ENCODE results near the gene PIGK. TPM values are rescaled to one million over a fixed set of nuclear protein-coding genes. Genes with fewer than 3 reads are reported as not detected.

PIGK gene
- total RNA-seq, 1 experiment from 2014 or later = 22.9 TPM

DNA sequence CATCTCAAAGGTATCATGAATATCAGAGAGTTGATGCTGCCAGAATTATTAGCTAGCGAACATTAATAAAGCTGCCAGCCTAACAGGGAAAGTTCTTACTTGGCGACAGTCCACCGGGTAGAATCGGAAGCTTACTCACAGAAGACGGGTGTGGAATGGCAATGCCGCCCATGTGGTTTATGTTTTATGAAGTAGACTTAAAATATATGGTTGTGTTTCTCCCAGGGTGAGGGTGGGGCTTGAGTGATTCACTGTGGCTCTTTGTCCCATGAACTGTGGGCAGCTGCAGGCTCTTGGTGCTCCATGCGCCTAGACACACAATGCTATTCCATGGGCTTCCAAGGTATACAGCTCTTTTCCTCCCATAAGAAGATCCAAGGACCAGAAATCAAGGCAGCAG is 162.7 kb downstream of the PIGK start:
- Mint-ChIP-seq H3K4me3 (ENCODE audit: unreplicated experiment) (peak overlapping the region; percentile 14), H3K27me3 (ENCODE audit: insufficient read depth, unreplicated experiment) (no peaks in the 10 kb centered on the region), H3K9me3 (ENCODE audit: unreplicated experiment) (no peaks in the 10 kb centered on the region), H3K36me3 (ENCODE audit: insufficient read depth, unreplicated experiment) (no peaks in the 10 kb centered on the region), H3K27ac (ENCODE audit: low read depth, unreplicated experiment) (no peak overlapping the region), H3K4me1 (ENCODE audit: insufficient read depth, unreplicated experiment) (peaks cover 21% of the 10 kb centered on the region)
- ChIA-PET CTCF (interaction anchor here (0.9 kb wide), 1 partner anchor 902 kb away, joined by 3 read pairs; no protein-coding TSS in a partner anchor), POLR2A (interaction anchor here (0.6 to 1.5 kb wide), 6 partner anchors 9 to 329 kb away, joined by 3 to 5 read pairs (median 3); no protein-coding TSS in a partner anchor)
- TF ChIP-seq, protein P1, sequence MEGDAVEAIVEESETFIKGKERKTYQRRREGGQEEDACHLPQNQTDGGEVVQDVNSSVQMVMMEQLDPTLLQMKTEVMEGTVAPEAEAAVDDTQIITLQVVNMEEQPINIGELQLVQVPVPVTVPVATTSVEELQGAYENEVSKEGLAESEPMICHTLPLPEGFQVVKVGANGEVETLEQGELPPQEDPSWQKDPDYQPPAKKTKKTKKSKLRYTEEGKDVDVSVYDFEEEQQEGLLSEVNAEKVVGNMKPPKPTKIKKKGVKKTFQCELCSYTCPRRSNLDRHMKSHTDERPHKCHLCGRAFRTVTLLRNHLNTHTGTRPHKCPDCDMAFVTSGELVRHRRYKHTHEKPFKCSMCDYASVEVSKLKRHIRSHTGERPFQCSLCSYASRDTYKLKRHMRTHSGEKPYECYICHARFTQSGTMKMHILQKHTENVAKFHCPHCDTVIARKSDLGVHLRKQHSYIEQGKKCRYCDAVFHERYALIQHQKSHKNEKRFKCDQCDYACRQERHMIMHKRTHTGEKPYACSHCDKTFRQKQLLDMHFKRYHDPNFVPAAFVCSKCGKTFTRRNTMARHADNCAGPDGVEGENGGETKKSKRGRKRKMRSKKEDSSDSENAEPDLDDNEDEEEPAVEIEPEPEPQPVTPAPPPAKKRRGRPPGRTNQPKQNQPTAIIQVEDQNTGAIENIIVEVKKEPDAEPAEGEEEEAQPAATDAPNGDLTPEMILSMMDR (IDR thresholded peaks at IDR 0.05; ENCODE audit: unreplicated experiment) = no peak
- DNase-seq (ENCODE audit: unreplicated experiment) = peak; percentile 72
- no TSS peak for BruUV-seq (replicated peaks)
- intact Hi-C loops (cut with micrococcal nuclease) = no loop called here

DNA sequence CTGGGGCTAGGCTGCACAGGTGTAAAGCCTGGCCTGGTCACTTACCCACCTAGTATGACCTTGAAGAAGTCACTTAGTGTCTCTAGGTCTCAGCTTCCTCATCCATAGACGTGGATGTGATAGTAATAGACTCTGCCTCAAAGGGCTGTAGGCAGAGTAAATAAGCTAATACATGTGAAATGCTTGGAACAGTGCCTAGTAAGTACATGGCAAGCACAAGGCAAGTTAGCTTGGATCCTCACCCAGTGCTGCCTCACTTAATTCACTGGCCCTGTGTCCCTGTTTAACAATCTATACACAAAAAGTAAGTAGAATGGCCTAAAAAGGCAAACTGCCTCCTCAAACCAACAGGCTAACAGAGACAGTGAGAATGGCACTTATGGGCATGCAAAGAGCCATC is 167.8 kb downstream of the PIGK start:
- intact Hi-C loops (cut with micrococcal nuclease) = no loop called here
- H3K27ac Mint-ChIP-seq (ENCODE audit: low read depth, unreplicated experiment) = peak overlapping the region; percentile 63
- no peaks in the 10 kb centered on the region for H3K36me3 Mint-ChIP-seq (ENCODE audit: insufficient read depth, unreplicated experiment)
- no peaks in the 10 kb centered on the region for H3K9me3 Mint-ChIP-seq (ENCODE audit: unreplicated experiment)
- no peak overlapping the region for H3K4me3 Mint-ChIP-seq (ENCODE audit: unreplicated experiment)
- no peak for DNase-seq (ENCODE audit: unreplicated experiment)
- H3K27me3 Mint-ChIP-seq (ENCODE audit: insufficient read depth, unreplicated experiment) = no peaks in the 10 kb centered on the region
- POLR2A ChIA-PET = no interaction called here
- no TSS peak for BruUV-seq (replicated peaks)
- CTCF ChIA-PET = interaction anchor here (0.8 kb wide), 1 partner anchor 836 kb away, joined by 3 read pairs; no protein-coding TSS in a partner anchor
- TF ChIP-seq, protein P1 (IDR thresholded peaks at IDR 0.05; ENCODE audit: unreplicated experiment) = no peak
- peaks cover 20% of the 10 kb centered on the region for H3K4me1 Mint-ChIP-seq (ENCODE audit: insufficient read depth, unreplicated experiment)

DNA sequence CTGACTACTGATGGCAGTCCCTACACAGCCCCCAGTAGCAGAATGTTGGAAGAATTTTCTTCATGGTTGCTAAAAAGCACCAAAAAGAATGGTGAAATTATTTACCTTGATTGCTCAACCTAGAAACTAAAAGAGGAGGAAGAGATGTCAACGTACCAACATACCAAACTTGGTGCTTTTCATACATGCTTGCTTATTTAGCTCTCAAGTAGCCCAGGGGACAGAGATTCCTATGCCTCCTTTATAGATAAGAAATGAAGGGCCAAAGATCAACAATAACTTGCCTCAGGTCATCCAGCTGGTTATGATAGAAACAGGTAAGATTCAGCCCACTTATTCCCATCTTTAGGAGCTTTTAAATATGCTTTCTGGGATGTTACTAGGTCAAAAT is 170.6 kb downstream of the PIGK start:
- intact Hi-C loops (cut with micrococcal nuclease) = no loop called here
- H3K36me3 Mint-ChIP-seq (ENCODE audit: insufficient read depth, unreplicated experiment) = no peaks in the 10 kb centered on the region
- H3K4me1 Mint-ChIP-seq (ENCODE audit: insufficient read depth, unreplicated experiment) = peaks cover 18% of the 10 kb centered on the region
- BruUV-seq (replicated peaks) = no TSS peak
- H3K4me3 Mint-ChIP-seq (ENCODE audit: unreplicated experiment) = no peak overlapping the region
- no peak overlapping the region for H3K27ac Mint-ChIP-seq (ENCODE audit: low read depth, unreplicated experiment)
- TF ChIP-seq, protein P1 (IDR thresholded peaks at IDR 0.05; ENCODE audit: unreplicated experiment) = no peak
- ChIA-PET CTCF (interaction anchor here (0.6 kb wide), 1 partner anchor 1247 kb away, joined by 3 read pairs; no protein-coding TSS in a partner anchor), POLR2A (interaction anchor here (1.5 kb wide), 1 partner anchor 15 kb away, joined by 3 read pairs; no protein-coding TSS in a partner anchor)
- DNase-seq (ENCODE audit: unreplicated experiment) = no peak
- no peaks in the 10 kb centered on the region for H3K27me3 Mint-ChIP-seq (ENCODE audit: insufficient read depth, unreplicated experiment)
- no peaks in the 10 kb centered on the region for H3K9me3 Mint-ChIP-seq (ENCODE audit: unreplicated experiment)

DNA sequence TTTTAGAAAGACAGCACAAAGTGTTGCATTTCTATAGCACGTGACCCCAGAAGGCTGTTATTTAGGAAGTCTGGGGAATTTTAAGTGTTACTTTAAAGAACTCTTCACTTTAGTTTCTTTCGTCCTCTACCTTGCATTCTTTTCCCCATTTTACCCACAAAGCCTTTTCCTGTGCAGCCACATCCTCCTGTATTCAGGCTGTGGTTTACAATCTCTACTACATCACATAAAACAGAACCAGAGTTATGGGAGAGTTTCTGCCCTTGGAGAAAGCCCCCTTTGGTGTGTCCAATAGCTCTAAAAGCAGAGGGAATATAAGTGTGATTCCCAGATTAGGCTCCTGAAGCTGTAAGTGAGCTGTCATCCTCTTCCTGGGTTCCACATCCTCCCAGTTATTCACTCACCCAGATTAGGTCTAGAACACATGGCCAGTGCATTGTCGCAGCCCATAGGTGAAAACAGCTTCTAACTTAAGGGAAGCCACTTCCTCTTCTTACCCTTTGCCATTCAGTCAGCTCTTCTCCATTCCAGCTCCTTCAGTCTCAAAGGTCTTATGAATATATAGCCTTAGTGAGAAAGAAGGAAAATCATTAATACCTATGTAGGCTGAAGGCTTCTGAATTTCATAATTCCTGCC is 171.1 kb downstream of the PIGK start:
- Mint-ChIP-seq H3K4me3 (ENCODE audit: unreplicated experiment) (no peak overlapping the region), H3K9me3 (ENCODE audit: unreplicated experiment) (no peaks in the 10 kb centered on the region), H3K27ac (ENCODE audit: low read depth, unreplicated experiment) (no peak overlapping the region), H3K4me1 (ENCODE audit: insufficient read depth, unreplicated experiment) (peaks cover 18% of the 10 kb centered on the region), H3K27me3 (ENCODE audit: insufficient read depth, unreplicated experiment) (no peaks in the 10 kb centered on the region), H3K36me3 (ENCODE audit: insufficient read depth, unreplicated experiment) (no peaks in the 10 kb centered on the region)
- TF ChIP-seq, protein P1 (IDR thresholded peaks at IDR 0.05; ENCODE audit: unreplicated experiment) = no peak
- DNase-seq (ENCODE audit: unreplicated experiment) = no peak
- intact Hi-C loops (cut with micrococcal nuclease) = no loop called here
- POLR2A ChIA-PET = interaction anchor here (1.5 kb wide), 1 partner anchor 14 kb away, joined by 3 read pairs; no protein-coding TSS in a partner anchor
- CTCF ChIA-PET = interaction anchor here (0.6 kb wide), 1 partner anchor 1247 kb away, joined by 3 read pairs; no protein-coding TSS in a partner anchor
- BruUV-seq (replicated peaks) = no TSS peak

Measured in MCF 10A (cell line).